ENCODE data around the gene PROC. TPM values are rescaled to one million over a fixed set of nuclear protein-coding genes. Genes with fewer than 3 reads are reported as not detected.

Gene PROC
- total RNA-seq, 2 donors from 2014 or later: not detected

DNA sequence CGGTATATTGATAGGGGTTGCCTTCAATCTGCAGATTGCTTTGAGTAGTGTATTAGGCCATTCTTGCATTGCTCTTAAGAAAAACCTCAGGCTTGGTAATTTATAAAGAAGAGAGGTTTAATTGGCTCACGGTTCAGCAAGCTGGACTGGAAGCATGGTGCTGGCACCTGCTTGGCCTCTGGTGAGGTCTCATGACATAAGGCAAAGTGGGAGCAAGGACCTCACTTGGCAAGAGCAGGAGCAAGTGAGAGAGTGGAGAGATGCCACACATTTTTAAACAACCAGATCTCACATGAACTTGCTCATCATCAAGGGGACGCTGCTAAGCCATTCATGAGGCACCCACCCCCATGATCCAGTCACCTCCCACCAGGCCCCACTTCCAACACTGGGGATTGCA, 35.4 kb upstream of the PROC start:
- DNase-seq (ENCODE audit: low spot score): no peak
- Histone ChIP-seq H3K9me3 (no peaks in the 10 kb centered on the region), H3K36me3 (no peaks in the 10 kb centered on the region), H3K27ac (no peak overlapping the region), H3K4me1 (replicated peaks) (no peaks in the 10 kb centered on the region), H3K27me3 (replicated peaks; ENCODE audit: insufficient read depth) (no peaks in the 10 kb centered on the region), H3K4me3 (no peak overlapping the region)
- TF ChIP-seq, protein P1, sequence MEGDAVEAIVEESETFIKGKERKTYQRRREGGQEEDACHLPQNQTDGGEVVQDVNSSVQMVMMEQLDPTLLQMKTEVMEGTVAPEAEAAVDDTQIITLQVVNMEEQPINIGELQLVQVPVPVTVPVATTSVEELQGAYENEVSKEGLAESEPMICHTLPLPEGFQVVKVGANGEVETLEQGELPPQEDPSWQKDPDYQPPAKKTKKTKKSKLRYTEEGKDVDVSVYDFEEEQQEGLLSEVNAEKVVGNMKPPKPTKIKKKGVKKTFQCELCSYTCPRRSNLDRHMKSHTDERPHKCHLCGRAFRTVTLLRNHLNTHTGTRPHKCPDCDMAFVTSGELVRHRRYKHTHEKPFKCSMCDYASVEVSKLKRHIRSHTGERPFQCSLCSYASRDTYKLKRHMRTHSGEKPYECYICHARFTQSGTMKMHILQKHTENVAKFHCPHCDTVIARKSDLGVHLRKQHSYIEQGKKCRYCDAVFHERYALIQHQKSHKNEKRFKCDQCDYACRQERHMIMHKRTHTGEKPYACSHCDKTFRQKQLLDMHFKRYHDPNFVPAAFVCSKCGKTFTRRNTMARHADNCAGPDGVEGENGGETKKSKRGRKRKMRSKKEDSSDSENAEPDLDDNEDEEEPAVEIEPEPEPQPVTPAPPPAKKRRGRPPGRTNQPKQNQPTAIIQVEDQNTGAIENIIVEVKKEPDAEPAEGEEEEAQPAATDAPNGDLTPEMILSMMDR (IDR thresholded peaks at IDR 0.05): no peak
- TF ChIP-seq POLR2A (IDR thresholded peaks at IDR 0.05) (no peak), POLR2AphosphoS5 (IDR thresholded peaks at IDR 0.05) (no peak)
- 73% methylated on average over 3 of the region's 3 CpGs for WGBS
- intact Hi-C loops (cut with DNase I): no loop called here

DNA sequence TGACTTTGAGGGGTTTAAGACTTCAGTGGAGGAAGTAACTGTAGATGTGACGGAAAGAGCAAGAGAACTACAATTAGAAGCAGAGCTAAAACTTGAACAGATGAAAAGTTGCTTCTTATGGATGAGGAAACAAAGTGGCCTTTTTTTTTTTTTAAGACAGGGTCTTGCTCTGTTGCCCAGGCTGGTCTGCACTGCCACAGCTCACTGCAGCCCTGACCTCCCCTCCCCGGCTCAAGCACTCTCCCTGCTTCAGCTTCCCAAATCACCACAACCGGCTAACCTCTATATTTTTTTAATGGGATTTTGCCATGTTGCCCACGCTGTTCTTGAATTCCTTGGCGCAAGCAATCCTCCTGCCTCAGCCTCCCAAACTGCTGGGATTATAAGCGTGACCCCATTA, 33.7 kb upstream of the PROC start:
- TF ChIP-seq, protein P1 (IDR thresholded peaks at IDR 0.05): no peak
- TF ChIP-seq POLR2A (IDR thresholded peaks at IDR 0.05): no peak
- WGBS: 89% methylated on average over 6 of the region's 6 CpGs
- no peaks in the 10 kb centered on the region for H3K4me1 ChIP-seq (replicated peaks)

DNA sequence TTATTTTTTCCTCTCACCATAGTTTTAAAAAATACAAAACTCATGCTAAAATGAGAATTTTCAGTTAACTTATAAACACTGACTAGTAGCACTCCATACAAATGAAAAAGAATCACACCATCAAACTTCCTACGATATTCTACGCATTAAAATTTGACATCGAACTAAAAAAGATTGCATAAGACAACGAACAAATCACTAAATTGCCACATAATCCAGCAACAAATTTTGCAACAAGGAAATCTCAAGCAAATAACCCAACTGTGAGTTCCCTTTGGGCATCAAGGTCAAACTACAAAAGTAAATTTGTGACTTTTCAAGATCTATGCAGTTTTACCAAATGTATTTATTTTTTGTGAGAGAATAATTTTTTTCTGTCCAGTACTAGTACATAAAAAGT, 32.0 kb upstream of the PROC start:
- no peaks in the 10 kb centered on the region for H3K4me1 ChIP-seq (replicated peaks)
- intact Hi-C loops (cut with DNase I): no loop called here
- H3K27ac ChIP-seq: peak overlapping the region in 1 of 2 donors; percentile 100
- TF ChIP-seq, protein P1 (IDR thresholded peaks at IDR 0.05): no peak
- TF ChIP-seq POLR2A (IDR thresholded peaks at IDR 0.05): no peak
- no peak for TF ChIP-seq POLR2AphosphoS5 (IDR thresholded peaks at IDR 0.05)
- no peaks in the 10 kb centered on the region for H3K27me3 ChIP-seq (replicated peaks; ENCODE audit: insufficient read depth)
- 78% methylated on average over 4 of the region's 4 CpGs for WGBS
- DNase-seq (ENCODE audit: low spot score): no peak
- H3K4me3 ChIP-seq: peak overlapping the region in 1 of 2 donors; percentile 98
- H3K36me3 ChIP-seq: no peaks in the 10 kb centered on the region
- no peaks in the 10 kb centered on the region for H3K9me3 ChIP-seq

More for the DNA sequence above, 33.7 kb upstream of the PROC start:
- Histone ChIP-seq H3K4me3 (no peak overlapping the region), H3K27me3 (replicated peaks; ENCODE audit: insufficient read depth) (no peaks in the 10 kb centered on the region), H3K36me3 (no peaks in the 10 kb centered on the region), H3K9me3 (no peaks in the 10 kb centered on the region), H3K27ac (no peak overlapping the region)
- intact Hi-C loops (cut with DNase I): no loop called here
- no peak for DNase-seq (ENCODE audit: low spot score)

DNA sequence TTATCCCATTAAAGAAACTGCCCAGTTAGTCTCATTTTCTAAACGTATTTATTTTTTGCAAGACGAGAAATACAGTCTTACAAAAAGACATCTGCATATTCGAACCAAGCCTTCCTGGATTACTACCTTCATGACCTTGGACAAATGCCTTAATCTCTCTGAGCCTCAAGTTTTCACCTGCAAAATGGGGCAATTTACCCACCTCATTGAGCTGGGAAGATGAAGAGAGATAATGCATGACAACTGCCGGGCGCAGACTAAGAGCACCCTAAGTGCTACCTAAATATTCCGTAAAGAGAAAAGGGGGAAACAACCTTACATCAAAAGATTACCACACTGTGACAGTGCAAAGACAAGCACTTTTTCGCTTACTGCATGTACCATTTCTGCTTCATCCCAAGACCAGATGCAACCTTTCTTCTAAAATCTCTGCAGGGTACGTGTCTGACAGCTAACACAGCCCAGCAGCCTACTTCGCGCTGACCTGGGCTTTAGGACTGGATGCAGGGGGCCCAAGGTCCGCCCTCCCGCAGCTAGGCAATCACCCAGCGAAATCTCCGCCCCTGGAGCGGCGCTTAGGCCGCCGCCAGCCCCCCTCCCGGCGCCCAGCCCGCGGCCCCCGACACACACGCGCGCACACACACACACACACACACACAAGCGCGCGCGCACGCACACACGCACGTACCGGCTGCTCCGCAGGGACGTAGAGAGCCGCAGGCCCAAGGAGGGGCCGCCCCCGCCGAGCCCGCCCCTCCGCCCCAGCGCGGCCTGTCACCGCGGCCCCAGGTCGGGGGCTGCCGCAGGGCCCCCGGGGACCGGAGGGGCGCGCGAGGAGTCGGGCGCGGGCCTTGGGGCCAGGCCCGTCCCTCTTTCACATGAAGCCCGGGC, 31.2 kb upstream of the PROC start:
- WGBS: 2% methylated on average over 37 of the region's 58 CpGs
- H3K27ac ChIP-seq: peak overlapping the region; percentile 100
- TF ChIP-seq, protein P1 (IDR thresholded peaks at IDR 0.05): no peak
- TF ChIP-seq POLR2AphosphoS5 (IDR thresholded peaks at IDR 0.05) (no peak), POLR2A (IDR thresholded peaks at IDR 0.05) (no peak)
- H3K27me3 ChIP-seq (replicated peaks; ENCODE audit: insufficient read depth): no peaks in the 10 kb centered on the region
- intact Hi-C loops (cut with DNase I): no loop called here
- no peaks in the 10 kb centered on the region for H3K4me1 ChIP-seq (replicated peaks)
- H3K4me3 ChIP-seq: peak overlapping the region; percentile 98 to 100
- no peaks in the 10 kb centered on the region for H3K36me3 ChIP-seq
- no peaks in the 10 kb centered on the region for H3K9me3 ChIP-seq
- DNase-seq (ENCODE audit: low spot score): peak; percentile 74
